Amniotic epithelial cell (primary cell): ENCODE measurements around the gene APBA3.

ENCODE experiments used
- DNase-seq: peaks from one replicate; pipeline ENCODE4 v3.0.0-alpha.2; 2010; ENCODE audit warnings: low read depth

The APBA3 gene

GRCh38 chr19:3745363-3746045 lies 16.0 kb downstream of the APBA3 start:
- DNase-seq: no peak

GRCh38 chr19:3743486-3743885 lies 18.0 kb downstream of the APBA3 start:
- peak; percentile 31 for DNase-seq

GRCh38 chr19:3740431-3740830 lies 21.1 kb downstream of the APBA3 start:
- DNase-seq: no peak

- DNase-seq: no peak
Observed at GRCh38 chr19:3738477-3739220, 22.8 kb downstream of the APBA3 start.

- no peak for DNase-seq
Observed at GRCh38 chr19:3737487-3738205, 23.8 kb downstream of the APBA3 start.

GRCh38 chr19:3736106-3736724 lies 25.3 kb downstream of the APBA3 start:
- no peak for DNase-seq

GRCh38 chr19:3734310-3734600 lies 27.2 kb downstream of the APBA3 start:
- DNase-seq: no peak

- no peak for DNase-seq
Observed at GRCh38 chr19:3733549-3734309, 27.8 kb downstream of the APBA3 start.

- no peak for DNase-seq
Observed at GRCh38 chr19:3732108-3732507, 29.4 kb downstream of the APBA3 start.

- no peak for DNase-seq
Observed at GRCh38 chr19:3730457-3730958, 31.0 kb downstream of the APBA3 start.

GRCh38 chr19:3725640-3726310 lies 35.7 kb downstream of the APBA3 start:
- DNase-seq: peak; percentile 12

GRCh38 chr19:3725121-3725520 lies 36.4 kb downstream of the APBA3 start:
- no peak for DNase-seq

GRCh38 chr19:3723883-3724282 lies 37.6 kb downstream of the APBA3 start:
- no peak for DNase-seq

- DNase-seq: no peak
Observed at GRCh38 chr19:3723110-3723488, 38.4 kb downstream of the APBA3 start.

GRCh38 chr19:3722443-3723109 lies 38.9 kb downstream of the APBA3 start:
- no peak for DNase-seq

GRCh38 chr19:3721887-3722442 lies 39.5 kb downstream of the APBA3 start:
- no peak for DNase-seq

- peak; percentile 83 for DNase-seq
Observed at GRCh38 chr19:3721131-3721886, 40.2 kb downstream of the APBA3 start.

GRCh38 chr19:3720349-3720917 lies 41.1 kb downstream of the APBA3 start:
- no peak for DNase-seq

GRCh38 chr19:3719868-3720267 lies 41.6 kb downstream of the APBA3 start:
- DNase-seq: no peak
